Inflammatory macrophage (primary cell): ENCODE data around the gene OFD1.
A peak's percentile ranks its signal among the peaks of the same experiment; 100 is the strongest.

Experiments used
- DNase-seq, 2 donors: peaks; one replicate each; pipeline ENCODE4 v3.0.0-alpha.2; 2020 to 2022
- total RNA-seq, 18 experiments: gene quantifications; one replicate each; lab custom pipeline; 2026; ENCODE audit warnings: mixed read lengths in 6 of 18, inconsistent platforms in 2 of 18; lab: John Stamatoyannopoulos, UW

The OFD1 gene
- 10.1 to 25.9 (median 16.5) reads per million in 18 experiments for total RNA-seq

- peak; percentile 93 to 96 for DNase-seq
Observed at GRCh38 chrX:13734278-13735172, at the start of gene OFD1, which contains the start of gene TRAPPC2. OFD1 (plus strand) TSS chrX:13734748; CDS start chrX:13735072, 324 bp downstream. TRAPPC2 (minus strand) TSS chrX:13734620; CDS start chrX:13719963, 14,657 bp downstream.

GRCh38 chrX:13685126-13685763 is 49.3 kb upstream of the OFD1 start:
- DNase-seq: no peak

DNA sequence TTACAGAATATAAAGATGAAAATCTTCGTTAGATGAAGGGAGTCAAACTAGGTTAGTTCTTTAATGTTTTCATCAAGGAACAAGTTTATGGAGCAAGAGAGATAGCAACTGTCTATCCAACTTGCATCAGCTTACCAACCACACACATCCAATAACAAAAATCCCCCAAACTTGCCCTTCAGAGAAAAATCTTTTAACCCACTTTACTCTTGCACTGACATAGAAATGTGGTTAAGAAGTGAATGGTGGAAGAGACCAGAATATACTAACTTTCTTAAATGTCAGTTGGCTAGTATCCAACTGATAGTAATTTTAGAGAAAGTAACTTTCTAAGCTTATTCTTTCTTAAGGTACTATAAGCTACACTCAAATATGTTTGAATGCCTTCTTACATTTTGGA is 47.3 kb upstream of the OFD1 start:
- DNase-seq: no peak

- DNase-seq: no peak
Observed at GRCh38 chrX:13688384-13688957, 46.1 kb upstream of the OFD1 start.

DNA sequence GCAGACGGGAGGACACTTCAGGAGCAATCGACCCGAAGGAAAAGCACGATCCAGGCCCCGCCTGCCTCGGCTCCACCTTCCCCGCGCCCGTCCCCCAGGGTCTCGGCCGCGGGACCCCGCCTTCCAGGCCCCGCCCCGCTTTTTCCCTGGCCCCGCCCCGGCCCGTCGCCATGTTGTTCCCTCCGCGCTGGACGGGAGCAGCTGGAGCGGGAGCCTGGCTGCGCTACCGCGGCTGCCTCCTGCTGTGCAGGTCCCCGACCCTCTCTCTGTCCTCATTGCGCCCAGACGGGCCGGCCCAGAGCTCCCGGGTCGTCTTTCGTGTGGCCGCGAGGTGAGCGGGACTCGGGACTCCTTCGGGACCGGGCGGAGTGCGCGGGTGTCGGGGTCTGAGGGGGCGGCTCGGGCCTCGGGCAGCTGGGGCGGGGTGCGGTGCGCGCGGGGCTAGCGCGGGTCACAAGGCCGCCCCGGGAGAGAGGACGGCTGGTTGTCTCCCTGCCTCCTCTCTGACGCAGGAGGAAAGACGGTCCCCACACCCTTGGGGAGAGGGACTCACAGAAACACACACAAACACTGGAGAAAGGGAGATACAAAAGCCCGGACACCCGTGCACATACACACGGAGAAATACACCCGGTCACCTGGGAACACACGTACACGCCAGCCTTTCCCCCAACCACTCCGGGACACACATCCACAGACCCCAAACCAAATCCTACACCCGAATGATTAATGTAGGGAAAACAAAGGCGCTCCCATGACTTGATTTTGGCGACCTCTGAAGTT is 45.4 kb upstream of the OFD1 start, which contains the start of gene RAB9A:
Gene RAB9A, plus strand, starts transcription at position 171 of the 783 bp plus-strand sequence. CDS start 19,619 bp downstream, outside the sequence.
- DNase-seq: peak; percentile 74 to 80

GRCh38 chrX:13689741-13690211 is 44.8 kb upstream of the OFD1 start:
- no peak for DNase-seq

- DNase-seq: no peak
Observed at GRCh38 chrX:13690836-13691235, 43.7 kb upstream of the OFD1 start.

- no peak for DNase-seq
Observed at GRCh38 chrX:13691841-13692371, 42.6 kb upstream of the OFD1 start.

DNA sequence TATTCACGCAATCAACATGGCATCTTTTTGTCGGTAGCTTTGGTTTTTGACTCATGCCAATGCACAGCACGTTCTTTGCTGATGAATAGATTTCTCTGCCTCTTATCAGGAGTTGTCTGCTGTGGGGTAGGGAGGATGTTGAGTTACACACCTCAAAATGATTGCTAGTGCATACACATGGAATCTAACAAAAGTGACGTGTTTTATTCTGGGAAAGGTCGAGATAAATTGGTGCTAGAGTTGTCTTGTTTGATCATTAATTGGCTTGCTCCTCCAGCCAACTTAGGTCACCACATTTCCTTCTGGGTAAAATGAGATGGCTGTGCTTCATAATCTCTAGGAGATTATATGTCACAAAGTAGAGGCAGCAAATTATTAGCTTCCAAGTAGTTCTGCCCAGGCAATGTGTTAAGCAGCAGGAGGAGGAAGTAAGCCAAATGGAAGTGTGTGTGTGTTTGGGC is 41.7 kb upstream of the OFD1 start:
- DNase-seq: no peak

DNA sequence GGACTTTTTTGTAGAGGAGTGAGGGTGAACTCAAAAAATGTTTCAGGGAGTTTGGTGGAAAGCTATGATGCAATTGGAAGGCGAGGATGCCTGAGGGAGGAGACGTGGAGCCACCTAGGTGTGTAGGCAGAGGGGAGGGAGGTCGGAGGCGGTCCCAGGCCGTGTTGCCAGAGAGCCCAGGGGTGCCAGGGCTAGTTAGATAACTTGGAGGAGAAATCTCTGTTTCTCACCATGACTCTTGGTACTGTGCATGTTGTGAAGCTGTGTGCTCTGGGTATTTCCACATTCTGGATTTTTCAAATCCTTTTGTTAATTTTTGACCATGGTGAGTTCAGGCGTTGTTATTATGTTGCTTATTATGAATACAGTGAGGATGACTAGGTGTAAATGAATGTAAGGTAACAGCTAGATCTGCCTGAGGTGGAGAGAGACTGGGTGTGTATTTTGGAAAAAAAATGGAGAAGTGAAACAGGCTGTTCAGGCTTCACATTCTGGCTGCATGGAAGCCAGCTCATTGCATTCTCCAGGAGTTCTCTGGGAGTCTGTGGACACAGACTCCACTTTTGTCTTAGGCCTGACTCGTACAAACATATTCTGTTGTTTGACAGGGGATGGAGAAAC is 41.1 kb upstream of the OFD1 start:
- no peak for DNase-seq

DNA sequence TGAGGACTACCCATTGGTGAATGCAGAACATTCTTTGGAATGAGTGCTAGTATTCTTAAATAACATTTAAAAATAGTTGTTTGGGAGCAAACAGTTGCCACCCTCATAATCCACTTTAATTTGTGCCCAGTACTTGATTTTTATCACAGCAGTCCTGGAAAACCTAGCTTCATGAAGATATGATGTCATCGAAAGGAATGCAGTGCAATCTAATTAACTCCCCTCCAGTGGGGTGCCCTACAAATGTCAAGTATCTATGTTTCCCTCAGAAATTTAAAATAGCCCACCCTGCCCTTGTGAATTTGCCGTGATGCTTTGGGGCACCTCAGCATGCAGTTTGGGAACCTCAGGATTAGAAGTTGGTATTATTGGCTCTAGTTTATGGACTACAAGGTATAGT is 40.2 kb upstream of the OFD1 start:
- DNase-seq: no peak

DNA sequence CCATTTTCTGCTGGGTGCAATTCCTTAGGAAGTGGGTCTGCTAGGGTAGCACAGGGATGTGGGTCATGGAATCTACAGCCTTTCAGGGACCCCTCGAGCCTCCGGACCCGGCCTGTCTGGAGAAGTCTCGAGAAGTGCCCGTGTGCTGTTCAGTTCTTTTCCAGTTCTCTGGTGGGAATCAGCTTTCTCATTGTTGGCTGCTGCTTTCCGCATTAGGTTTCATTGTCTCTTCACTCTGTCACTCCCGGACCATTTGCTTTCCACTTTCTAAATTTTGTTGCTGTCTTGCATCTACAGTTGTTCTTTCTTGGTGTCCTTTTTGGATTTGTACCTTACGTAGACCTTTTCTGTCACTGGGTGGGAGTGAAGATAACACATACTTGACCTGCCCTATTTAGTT is 39.6 kb upstream of the OFD1 start:
- DNase-seq: no peak

DNA sequence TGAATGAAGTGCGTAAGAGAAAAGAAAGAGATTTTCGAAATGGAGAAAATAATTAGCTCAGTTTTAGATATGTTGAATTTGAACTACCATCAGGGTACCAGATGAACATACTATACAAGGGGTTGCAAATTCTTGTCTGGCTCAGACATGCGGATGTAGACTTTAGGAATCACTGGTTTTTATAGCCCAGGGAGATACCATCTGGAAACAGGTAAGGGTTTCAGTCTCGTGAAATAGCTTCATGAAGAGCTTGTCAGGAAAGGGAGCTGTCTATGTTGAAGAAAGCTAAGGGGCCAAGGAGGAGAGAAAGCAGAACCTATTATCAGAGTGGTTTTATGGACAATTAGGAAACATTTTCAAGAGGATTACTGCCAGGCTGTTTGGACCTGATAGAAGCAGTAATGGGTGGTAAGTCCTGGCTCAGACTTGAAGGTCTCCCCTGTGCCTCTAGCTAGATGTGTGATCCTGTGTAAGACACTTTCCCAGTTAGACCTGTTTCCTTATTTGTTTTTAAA is 38.9 kb upstream of the OFD1 start:
- DNase-seq: no peak

DNA sequence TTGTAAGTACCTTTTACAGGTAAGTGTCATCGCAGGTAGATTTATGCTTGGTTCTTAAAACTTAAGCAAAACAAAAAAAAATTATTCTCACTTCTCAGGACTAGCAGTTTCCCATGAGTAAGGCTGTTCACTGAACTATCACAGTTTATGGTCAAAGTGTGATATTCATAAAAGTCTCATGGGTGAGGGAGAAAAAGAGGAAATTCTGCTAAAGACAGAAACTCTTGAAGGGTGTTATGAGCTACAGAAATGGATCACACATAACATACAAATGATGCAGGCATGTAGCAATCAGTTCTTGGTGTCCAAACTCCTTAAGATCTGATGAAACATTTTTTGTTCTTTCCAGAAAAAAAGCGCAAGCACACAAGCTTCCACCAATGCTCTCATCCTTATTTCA is 37.1 kb upstream of the OFD1 start:
- peak; percentile 58 to 84 for DNase-seq

DNA sequence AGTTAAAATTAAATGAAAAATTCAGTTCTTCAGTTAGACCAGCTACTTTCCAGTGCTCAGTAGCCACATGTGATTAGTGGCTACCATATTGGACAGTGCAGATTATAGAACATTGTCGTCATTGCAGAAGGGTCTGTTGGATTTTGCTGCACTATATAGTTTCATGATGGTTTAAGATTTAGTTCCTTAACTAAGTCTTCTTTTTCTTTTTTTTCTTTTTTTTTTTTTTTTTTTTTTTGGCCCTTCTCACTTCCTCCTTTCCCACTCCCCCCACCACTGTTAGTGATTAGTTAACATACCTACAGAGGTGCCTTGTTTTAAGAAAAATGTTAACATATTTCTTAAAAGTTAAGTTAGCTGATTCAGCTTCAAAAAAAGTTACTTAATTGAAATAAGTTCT is 36.6 kb upstream of the OFD1 start:
- no peak for DNase-seq

DNA sequence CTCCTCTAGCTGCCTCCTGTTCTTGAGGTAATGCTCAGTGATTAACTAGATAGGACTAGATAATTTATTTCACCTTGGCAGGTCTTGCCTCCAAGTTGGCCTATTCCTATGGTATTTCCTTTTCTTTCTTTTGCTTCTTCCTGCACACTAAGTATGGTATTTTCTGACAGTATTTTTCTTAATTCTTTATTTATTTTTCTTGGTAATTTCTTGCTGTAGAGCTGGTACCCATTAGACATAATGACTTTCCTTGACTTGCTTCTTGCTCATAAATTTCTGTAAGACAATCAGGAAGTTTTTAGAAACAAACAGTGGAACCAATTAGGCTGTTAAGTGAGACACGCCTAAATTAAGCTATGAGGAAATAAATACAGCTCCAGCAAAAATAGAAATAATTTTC is 36.1 kb upstream of the OFD1 start:
- DNase-seq: no peak

DNA sequence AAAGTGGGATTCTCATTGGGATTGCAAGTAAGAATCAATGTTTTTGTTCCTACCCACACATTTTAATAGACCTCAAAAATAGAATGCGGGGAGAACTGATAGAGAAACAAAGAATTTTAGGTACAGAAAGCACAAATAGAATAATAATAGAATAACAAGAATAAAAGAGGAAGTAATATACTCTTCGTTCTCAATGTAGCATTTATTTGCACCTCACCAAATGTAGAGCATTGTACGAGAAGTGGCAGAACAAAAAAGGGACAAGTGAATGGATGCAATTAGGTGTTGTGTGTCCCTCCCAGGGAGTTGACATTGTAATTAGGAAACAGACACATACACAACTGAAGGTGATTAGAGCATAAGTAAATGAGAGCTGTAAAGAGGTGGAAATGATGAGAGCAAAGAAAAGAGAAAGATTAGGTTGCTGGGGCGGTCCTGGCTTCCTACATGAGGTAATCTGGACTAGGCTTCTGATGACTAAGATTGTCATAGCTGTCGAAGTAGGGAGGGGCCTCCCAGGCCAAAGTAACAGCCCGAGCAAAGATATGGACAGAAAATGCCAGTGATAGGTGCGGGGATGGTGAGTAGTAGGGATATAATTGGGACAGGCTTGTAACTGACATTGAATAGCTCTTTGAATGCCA is 35.2 kb upstream of the OFD1 start:
- DNase-seq: no peak

GRCh38 chrX:13700380-13700779 is 34.2 kb upstream of the OFD1 start:
- DNase-seq: no peak

DNA sequence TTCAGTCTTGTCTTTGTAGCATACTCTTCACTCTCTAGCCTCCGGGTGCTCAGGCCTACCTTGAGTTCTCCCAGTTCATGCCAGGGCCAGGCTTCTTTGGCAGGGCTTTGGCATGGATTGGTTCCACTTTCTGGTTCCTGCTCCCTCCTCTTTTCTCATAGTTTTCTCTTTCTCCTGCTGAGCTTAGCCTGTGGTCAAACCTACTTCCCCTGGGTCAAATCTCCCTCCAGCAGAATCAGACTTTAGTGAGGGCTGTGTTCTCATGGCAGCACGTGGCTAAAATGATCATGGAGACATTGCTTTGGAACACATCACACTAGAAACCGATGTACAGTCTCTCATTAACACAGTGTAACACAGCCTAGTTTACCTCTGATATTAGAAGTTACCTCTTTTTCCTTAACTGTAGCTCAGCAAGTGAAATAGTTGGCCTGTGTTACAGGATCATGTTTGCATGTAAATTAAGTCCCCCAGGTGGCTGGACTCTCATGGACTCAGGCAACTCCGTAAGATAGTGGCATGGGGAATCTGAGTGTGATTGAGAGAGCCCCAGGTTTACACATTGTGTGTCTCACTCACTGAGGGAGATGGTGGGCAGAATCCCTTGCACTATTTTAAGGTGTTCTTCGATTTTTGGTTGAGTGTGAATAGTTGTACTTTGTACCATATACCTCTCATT is 32.3 kb upstream of the OFD1 start:
- DNase-seq: no peak

DNA sequence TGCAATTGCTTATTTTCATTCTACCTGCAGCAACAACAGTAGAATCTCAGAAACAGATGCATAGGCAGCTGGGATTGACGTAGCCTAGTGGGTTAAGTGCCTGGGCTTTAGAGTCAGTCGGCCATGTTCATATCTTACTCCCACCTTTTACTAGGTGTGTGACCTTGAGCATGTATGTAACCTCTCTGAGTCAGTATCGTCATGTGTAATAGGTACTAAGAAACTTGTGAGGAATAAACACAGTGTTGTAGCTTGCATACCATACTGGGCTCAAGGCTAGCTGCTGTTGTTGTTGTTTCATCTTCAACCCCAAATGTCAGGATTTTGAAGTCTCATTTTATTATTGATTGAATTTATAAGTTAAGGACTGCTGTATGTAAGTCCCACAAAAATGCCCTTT is 31.4 kb upstream of the OFD1 start:
- DNase-seq: no peak
